GM04503 (cell line): Measurements from ENCODE around the gene SSU72.
"Not testable (repeated sequence)": the region's sequence is repeated elsewhere in the genome, so short reads cannot be mapped to it uniquely, and the experiment has no call there.

Experiments
- DNase-seq: peaks from one replicate; pipeline ENCODE4 v3.0.0-alpha.2; 2012; ENCODE audit warnings: low read depth

Gene SSU72

GRCh38 chr1:1558591-1558990 is 16.1 kb downstream of the SSU72 start:
- no peak for DNase-seq

DNA sequence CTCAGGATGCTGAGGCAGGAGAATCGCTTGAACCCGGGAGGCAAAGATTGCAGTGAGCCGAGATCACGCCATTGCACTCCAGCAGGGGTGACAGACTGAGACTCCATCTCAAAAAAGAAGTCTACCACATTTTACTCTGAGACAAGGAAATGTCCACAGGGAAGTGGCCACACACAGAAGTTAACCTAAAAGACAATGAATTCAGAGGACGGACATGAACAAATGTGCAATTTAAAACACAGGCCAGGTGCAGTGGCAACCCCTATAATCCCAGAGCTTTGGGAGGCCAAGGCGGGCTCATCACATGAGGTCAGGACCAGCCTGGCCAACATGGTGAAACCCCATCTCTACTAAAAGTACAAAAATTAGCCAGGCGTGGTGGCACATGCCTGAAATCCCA is 17.0 kb downstream of the SSU72 start:
- not testable (repeated sequence) for DNase-seq

DNA sequence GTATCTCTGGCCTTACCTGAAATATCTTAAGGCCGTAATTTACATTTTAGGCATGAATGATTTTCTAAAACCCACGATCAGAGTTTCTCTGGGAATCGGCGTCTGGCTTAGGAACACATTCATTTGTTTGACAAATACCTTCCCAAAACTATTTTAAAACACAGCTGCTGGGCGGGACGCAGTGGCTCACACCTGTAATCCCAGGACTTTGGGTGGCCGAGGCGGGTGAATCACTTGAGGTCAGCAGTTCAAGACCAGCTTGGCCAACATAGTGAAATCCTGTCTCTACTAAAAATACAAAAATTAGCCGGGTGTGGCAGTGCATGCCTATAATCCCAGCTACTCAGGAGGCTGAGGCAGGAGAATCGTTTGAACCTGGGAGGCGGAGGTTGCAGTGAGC is 17.7 kb downstream of the SSU72 start:
- not testable (repeated sequence) for DNase-seq

GRCh38 chr1:1556505-1556904 is 18.2 kb downstream of the SSU72 start:
- DNase-seq = no peak

DNA sequence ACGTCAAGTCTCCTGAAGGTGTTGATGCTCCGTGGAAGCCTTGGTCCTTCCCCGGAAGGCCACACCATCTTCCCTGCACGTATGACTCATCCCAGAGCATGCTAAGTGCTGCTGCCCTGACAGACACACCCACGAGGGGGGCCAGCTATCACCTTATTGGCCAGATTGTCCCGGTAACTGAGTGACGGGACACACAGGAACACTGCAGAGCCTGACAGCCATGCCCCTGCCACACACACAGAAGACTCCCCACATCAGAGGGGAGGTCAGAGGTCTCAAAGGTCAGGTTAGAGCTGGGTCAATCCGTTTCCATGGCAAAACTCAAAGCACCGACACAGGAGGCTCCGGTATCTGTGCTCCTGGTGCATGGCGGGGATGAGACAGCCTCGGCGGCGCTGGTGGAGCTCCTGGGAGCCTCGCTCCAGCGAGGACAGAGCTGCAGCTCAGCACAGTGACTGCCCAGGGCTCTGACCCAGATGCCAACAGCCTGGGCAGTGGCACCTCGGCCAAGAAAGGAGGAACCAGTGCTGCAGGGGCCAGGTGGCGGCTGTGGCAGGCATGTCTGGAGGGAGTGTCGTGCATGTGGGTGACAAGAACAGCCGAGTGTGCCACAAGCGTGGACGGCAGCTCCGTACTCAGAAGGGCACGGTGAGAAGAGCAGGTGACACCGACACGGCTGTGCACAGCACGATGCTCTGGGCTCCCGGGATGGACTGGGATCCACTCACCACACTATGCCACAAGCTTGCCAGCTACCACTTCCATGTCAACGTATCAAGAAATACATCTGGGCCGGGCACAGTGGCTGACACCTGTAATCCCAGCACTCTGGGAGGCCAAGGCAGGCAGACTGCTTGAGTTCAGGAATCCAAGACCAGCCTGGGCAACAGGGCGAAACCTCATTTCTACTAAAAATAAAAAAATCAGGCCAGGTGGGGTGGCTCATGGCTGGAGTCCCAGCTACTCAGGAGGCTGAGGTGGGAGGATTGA is 19.4 kb downstream of the SSU72 start:
- no peak for DNase-seq

- no peak for DNase-seq
Measured at GRCh38 chr1:1554550-1554925, 20.1 kb downstream of the SSU72 start.

DNA sequence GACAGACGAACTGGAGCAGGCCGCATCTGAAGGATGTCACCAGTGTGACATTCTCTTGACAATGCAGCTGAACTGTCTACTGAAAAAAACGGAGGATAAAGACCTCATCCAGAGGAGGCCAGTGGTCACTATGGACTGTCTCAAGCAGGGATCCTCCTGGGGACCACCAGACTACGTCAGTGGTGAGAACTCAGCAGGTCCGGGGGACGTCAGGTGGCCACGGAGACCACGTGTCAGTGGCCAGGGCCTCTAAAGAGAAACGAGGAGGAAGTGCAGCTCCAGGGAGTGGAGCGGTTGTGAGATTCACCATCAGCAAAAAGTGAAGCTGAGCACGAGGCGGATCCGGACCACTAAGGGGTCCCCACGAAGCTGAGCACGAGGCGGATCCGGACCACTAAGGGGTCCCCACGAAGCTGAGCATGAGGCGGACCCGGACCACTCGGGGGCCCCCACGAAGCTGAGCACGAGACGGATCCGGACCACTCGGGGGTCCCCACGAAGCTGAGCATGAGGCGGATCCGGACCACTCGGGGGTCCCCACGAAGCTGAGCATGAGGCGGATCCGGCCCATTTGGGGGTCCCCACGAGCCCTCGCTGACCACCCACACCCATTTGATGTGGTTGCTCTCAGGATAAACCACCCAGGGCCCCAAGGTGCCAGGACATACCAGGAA is 20.7 kb downstream of the SSU72 start:
- DNase-seq = no peak

DNA sequence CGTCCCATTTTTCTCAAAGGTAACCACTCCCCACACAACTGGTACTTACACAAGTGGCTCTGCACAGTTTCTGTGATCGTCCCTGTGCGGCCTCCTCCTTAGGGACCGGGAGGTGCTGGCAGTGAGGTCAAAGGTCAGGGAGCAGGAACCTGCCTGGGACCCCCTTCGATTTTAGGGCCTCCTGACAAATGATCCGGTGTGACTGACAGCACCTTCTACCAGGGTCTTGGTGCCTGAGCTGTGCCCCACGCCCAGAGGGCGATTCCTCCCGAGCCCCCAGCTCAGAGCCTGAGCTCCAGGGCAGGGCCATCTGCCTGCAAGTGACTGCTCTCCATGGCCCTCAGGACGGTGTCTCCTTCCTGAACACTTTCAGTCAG is 22.4 kb downstream of the SSU72 start:
- DNase-seq = no peak

DNA sequence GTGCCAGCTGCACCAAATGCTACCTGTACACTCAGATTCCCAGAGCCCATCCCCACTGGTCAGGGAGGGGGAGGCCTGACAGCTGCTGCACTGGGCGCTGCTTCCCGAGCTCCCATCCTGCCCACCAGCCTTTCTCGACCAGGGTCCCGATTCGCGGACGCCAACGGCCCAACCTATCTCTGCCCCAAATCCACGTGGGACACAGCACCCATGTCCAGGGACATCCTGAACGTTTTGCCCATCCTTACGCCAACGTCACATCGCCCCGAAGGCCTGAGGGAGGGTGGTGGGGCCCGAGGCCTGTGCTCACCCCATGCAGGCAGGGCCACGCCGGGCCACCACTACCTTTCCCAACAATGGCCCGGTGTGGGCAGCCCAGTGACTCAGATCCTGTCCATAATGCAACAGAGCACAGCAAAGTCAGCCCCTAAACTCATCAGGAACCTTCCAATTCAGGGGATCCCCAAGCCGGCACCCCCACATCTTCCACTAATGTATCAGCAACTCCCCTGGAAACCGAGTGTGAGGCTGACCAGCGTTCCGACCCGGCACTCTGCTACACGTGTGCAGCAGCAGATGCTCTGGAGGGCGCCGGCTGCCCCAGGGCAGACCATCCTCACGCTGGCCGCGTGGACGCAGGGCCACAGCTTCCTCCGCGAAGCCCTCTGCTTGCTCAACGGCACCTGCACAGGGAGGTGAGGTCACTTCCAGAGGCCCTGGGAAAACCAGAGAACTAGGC is 23.0 kb downstream of the SSU72 start:
- DNase-seq = no peak

DNA sequence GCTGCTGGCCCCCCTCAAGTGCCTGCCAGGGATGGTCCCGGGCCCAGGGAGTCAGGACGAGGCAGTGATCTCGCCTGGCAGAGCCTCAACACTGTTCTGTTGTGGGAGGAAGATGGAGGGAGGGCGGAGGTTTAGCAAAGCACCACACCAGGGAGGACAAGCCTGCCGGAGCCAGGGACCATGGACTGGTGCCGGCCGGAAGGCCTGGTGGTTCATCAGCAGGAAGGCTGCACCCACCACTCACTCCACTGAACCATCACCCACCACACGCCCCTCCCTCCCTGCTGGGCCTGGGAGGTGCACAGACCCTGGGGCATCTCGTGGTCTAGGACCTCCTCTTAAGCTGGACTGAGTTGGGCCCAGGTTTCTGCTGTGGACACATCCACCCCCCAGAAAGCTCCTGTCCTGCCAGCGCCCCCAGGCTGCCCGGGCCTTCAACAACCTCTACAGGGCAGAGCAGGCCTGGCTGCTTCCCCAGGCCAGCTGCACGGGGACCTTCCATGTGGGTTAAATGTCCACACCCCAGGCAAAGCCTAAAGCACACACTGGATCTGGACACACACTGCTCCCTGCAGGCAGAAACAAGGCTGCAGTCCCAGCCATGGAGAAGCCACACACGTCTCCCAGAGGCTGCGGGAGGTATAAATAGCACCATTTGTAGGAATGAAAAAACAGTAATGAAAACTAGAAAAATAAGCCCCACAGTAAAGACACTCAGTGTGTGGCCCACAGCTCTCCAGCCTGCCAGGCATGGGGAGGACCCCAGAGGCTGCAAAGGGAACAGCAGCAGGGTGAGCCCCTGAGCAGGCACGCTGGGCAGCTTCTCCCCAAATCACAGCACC is 23.9 kb downstream of the SSU72 start:
- no peak for DNase-seq

DNA sequence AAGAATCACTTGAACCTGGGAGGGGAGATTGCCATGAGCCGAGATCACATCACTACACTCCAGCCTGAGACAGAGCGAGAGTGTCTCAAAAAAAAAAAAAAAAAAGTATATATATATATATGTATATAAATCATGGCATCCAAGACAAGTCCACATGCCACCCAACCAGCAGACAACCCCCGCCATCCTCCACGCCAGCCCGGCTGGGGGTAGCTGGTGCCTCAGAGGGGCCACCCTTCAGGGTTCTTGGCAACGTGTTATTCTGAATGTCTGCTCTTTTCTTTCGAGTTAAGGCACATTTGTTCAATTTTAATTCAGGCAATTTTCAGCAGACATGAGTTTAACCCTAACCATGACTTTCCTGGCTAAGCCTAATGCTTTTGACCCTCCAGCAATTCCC is 24.6 kb downstream of the SSU72 start:
- no peak for DNase-seq

- DNase-seq = no peak
Measured at GRCh38 chr1:1548591-1548990, 26.1 kb downstream of the SSU72 start.

GRCh38 chr1:1547476-1547875 is 27.2 kb downstream of the SSU72 start:
- no peak for DNase-seq

- DNase-seq = no peak
Measured at GRCh38 chr1:1547011-1547410, 27.7 kb downstream of the SSU72 start.

DNA sequence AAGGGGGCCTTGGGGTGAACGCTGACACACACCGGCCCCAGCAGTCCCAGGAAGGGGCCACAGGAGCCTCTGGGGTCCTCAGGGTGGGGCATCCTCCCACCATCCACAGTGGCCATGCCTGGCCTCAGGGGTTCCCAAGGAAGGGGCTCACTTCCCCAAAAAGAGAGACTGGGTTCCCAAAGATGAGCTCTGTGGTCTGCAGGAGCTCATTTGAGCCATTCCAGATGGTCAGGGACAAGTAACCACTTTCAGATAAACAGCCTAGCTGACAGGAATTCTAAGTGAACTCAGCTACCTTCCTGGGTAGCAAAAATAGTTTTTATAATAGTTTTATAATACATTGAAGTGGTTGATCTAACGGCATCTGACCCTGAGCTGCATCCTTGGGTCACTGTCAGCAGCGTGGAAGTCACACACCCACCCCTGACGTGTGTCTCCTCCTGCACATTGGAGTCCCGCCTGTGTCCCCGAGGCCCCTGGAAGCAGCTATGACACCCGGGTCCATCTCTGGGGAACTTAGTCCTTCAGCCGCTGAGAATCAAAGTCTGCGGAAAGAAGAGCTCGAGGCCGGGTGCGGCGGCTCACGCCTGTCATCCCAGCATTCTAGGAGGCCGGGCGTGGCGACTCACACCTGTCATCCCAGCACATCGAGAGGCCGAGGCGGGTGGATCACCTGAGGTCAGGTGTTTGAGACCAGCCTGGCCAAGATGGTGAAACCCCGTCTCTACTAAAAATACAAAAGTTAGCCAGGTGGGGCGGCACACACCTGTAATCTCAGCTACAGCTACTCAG is 28.5 kb downstream of the SSU72 start:
- DNase-seq = no peak

GRCh38 chr1:1544544-1544943 is 30.1 kb downstream of the SSU72 start:
- no peak for DNase-seq

DNA sequence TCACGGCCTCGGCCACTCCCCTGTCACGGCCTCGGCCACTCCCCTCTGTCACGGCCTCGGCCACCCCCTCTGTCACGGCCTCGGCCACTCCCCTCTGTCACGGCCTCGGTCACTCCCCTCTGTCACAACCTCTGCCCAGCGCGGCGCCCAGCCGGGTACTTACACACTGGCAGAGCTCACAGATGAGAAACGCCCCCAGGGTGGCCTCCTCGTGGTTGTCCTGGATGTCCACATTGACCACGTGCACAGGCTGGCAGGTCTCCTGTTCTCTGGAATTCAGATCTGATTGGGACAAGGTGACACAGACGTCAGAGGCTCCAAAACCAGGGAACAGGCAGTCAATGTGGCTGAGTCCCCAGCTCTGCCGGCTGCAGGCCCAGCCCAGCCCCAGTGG is 31.0 kb downstream of the SSU72 start:
- no peak for DNase-seq

DNA sequence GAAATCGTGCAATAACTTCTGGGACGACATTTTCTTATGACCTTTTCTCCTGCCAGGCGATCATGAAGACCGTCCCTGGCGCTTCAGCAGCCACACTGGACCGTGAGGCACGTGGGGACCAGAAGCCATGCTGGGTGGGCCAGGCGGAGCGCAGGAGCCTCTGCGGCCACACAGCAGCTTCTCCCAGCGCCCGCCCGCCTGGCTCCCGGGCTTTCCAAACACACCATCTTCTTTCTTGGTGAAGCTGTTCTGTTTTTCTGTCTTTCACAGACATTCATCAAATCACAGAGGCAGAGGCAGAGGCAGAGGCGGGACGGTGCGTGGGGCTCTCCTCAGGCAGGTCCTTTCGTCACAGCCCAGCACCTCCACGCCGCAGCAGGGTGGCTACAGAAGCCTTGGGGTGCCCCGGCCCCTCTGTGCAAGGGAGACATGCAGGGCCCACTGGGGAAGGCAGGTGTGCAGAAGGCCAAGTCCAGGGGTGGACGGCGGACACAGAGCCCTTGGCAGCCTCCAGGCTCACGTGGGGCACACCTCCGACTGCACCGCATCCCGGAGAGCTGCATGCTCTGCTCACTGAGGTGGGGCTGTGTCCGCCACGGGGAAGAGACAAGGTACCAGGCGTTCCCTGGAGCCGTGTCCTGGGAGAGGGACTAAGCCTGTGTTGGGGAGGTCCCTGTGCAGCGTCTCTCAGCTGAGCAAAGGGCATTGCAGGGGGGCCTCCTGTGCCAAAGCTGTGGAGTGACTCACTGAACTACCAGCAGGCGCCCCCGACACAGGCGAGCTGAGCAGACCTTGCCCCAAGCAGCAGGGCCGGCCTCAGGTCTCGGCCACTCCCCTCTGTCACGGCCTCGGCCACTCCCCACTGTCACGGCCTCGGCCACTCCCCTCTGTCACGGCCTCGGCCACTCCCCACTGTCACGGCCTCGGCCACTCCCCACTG is 31.6 kb downstream of the SSU72 start:
- no peak for DNase-seq

DNA sequence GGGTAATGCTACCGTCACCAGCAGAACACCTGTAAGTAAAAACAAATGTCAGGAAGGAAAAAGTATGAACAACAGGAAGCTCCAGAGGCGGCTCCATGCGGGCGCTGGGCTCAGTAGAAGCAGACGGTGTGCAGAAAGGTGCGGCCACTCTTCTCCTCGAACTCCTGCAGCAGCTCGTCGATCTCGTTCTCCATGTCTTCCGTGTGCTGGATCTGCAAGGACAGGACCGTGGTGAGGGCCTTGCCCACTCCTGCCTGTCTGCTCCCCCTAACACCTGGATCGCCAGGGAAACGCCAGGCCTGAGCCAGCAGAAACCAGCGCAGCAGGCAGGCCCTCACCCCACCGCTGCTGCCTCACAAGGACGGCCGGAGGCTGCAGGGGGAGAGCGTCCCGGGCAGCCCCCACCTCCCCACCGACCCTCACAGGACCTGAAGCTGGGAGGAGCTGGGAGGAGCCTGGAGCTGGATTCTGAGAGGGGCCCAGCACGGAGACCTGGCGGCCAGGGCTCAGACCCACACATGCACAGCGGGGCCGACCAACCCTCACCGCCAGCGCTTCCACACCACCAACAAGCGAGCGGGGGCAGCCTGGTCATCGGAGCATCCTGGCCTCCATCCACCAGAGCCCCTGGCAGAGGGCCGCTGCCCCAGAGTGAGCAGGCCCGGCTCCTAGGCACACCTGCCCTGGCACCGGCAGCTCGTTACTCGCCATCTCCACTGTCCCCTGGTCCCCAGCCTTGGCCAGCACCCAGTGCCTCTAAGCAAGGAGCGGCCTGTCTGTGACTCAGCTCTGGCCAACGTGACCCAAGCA is 32.5 kb downstream of the SSU72 start:
- no peak for DNase-seq
